ENCODE results near the gene ADCY1.

Gene ADCY1

DNA sequence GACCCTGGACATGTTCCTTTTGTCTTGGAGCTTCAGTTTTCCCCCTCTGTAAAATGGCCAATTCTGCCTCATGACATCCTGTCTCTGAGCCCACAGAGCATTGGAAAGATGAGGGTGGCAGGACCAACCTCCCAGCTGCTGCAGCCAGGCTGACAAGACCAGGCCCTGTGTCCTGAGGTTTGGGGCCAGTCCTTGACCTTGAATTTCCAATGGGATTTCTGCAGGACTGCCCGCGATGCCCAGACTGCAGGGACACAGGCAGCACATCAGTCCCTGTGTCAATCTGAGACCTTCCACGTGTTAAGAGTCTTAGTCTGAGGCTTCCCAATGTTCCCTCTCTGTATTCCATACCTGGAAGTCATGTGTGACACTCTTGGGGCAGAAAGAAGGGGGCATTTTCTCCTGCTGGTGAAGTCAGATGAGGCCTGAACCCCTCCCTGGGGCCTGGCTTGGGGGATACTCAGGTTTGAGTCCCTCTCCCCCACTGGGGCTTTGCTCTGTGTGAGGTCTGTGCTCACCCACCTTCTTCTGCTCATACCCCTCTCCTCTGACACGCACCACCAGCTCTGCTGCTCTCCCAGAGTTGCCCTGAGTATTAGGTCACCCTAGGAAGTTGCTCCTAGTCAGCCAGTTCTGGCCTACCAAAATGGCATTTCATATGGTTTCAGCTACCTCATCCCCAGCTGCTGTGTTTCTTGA lies 79.2 kb downstream of the ADCY1 start:
- DNase-seq: no peak

DNA sequence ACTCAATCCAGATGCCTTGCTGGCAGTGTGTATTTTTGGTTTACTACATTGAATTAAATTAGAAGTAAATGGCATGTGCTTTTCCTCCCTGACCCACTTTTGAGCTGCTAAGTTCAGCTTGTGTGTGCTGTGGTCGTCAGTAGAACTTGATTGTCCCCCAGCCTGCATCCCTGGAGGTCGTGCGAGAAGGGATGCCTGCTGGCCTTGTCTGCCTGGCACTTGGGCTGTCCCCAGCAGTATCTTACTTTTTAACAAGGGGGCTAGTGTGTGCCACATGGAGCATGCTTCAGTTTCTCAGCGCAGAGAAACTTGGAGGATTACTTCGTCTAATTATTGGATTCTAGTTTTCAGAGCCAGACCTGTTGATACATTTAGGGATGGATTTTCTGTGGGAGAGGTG lies 80.2 kb downstream of the ADCY1 start:
- no peak for DNase-seq

DNA sequence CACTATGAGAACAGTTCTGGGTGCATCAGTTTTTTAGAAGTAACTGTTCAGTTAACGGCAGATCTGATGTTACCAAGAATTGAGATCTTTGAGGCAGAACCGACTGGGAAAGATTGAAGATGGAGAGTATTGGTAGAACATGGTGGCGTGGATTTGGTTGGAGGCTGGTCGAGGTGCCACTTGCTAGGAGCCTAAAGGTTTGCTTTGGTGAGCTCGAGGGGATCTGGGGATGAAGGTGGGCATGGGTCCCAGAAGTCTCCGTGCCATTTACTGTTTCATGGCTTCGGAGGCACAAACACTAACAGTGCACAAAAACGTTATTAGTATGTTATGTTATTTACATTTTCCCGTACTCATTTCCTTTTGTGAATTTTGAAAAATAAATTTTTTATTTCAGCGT lies 81.4 kb downstream of the ADCY1 start:
- DNase-seq: no peak

DNA sequence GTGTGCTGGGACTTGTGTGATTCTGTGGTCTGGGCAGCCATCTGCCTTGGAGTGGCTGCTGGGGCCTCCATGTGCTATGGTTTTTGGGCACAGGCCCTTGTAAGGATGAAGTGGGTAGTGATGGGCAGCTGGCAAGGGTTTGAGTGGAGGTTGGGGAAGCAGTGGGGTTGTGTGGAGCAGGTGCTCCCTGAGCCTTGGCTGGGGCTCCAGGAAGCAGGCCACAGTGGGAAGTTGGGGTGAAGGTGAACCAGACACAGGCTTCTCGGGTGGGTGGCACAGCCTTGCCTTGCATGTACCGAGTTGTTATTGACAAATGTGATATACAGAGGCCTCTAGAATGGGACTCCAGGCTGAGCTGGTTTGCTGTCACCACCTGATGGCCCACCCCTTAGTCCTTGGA lies 82.3 kb downstream of the ADCY1 start:
- DNase-seq: no peak

DNA sequence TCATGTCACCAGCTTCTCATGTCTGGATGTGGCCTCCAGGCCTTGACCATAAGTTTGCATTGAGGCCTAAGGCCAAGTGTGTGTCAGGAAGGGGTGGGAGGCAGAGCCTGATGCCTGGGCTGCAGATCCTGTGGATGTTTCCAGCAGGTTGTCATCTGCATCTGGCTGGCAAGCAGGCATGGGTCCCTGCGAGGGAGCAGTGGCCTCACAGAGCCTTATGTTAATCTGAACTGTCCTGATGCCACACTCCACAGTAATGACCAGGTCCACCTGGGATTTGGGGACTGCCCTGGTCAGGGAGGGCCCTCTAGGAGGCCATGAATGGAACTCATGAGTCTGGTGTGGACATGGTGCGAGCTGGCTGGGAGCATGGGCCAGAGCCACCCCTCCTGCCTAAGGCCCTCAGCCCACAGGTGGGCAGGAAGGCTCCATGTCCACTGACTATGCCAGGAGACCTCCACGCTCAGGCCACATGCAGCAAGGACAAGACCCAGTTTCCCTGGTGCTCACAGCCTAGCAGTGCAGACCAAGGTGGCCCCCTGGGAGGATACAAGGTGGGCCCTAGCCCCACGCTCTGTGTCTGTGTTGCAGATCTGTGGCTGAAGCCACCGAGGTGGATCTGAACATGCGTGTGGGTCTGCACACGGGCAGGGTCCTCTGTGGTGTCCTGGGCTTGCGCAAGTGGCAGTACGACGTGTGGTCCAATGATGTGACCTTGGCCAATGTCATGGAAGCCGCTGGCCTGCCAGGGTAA lies 83.1 kb downstream of the ADCY1 start:
- DNase-seq: no peak

DNA sequence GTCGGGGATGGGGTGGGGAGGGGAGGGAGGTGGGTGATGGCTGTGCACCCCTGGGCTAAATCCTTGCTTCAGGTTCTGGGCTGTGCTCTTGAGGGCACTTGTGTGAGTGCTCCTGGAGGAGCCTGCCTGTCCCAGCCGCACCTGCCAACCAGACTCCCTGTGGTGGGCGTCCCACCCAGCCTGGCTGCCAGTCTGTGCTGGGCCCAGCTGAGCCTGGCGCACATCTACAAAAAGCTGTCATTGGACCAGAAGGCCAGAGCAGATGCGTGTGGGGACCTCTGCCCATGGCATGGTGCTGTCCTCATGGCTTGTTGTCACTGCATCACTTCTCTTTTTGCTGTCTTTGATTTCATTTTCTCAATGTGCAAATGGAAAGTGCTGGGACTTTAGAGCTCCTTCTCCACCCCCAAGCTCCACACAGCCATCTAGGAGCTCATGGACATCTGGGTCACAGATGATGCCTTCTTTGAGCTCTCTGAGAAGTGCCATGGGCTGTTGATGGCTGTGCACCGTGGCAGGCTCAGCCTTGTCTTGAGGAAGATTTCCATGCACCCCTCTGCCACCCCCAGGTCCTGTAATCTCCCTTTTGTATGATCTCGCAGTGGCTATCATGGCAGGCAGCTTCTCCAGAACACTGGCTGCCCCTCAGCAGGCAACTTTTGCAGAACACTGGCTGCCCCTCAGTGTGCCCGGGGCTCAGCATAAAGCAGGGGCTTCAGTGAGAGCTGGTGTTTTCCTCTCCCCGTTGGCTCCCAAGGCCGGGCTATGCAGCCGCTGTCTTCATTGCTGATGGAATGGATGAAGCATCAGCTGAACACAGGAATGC lies 83.9 kb downstream of the ADCY1 start:
- no peak for DNase-seq

DNA sequence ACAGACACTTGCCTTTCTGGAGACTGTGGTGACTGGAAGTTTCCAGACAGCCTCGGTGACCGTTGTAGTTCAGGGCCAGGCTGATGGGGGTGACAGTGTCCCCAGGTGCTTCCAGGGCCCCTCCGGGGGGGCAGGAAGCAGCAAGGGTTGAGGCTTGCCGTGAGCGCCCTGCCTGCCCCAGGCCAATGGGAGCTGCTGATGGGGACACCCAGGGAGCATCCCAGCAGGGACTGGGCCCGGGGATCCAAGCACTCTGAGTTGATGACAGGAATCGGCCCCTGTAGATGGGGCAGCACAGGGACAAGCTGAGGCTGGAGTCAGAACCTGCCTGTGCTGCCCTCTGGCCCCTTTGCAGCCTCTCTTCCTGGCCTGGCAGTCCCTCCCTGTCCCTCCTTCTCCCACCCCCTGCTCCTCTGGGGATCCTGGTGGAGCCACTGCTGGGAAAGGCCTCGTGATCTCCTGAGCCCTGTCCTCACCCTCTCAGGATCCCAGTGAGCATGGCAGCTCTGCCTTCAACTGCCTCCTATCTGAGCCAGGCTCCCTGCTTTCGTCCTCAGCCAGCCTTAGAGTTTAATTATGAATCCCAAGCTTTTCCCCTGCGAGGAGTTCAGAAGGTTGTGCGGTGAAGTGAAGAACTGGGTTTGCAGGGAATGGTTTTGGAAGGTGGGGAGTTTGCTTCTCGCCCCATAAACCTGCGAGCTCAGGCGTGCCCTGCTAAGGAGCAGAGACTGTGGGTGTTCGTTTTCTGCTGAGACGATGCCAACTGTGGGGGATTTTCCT lies 84.7 kb downstream of the ADCY1 start:
- DNase-seq: no peak

DNA sequence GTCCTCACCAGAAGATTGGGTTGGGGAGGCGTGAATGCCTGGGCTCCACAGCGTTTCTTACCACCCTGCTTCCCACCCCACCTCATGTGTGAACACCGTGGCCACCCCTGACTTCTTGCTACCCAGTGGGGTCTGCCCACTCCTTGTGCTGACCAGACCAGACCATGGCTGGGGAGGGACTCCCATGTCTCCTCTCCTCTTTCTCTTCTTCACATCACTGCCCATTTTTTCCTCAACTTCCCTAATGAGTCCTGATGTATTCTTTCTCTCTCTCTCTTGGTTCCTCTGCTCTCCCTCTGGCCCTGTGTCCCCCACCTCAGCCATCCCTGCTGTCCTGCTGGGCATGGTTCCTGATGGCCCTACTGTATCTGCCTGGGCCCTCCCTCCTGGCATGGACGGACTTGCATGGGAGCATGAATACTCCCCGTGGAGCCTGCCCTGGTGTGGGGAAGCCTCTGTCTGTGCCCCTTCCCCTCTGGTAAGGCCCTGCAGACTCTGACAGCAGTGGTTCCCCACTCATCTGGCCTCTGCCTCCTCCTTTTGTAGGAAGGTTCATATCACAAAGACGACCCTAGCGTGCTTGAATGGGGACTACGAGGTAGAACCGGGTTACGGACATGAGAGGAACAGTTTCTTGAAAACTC lies 85.5 kb downstream of the ADCY1 start:
- DNase-seq: no peak

DNA sequence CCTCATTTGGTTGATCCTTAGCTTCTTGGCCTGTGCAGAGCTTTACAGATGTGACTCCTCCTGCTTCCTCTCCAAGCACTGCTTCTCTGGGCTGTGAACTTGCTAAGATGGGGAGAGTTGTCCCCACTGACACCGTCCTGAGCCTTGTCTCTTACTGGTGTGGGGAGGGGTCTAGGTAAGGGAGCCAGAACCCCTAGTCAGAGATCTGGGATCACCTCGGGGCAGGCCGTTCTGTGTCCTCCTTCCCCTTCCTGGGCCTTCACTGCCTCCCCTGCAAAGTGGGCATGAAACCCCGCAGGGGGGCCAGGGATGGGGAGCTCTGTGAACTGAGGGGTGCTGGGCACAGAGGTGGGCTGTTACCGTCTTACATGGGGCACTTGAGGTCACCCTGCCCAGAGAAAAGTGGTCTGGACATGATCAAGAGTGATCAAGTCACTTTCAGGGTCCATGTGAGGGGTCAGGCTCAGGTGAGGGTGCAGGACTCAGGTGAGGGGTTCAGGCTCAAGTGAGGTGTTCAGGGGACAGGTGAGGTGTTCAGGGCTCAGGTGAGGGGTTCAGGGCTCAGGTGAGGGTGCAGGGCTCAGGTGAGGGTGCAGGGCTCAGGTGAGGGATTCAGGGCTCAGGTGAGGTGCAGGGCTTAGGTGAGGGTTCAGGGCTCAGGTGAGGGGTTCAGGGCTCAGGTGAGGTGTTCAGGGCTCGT lies 86.2 kb downstream of the ADCY1 start:
- DNase-seq: no peak

DNA sequence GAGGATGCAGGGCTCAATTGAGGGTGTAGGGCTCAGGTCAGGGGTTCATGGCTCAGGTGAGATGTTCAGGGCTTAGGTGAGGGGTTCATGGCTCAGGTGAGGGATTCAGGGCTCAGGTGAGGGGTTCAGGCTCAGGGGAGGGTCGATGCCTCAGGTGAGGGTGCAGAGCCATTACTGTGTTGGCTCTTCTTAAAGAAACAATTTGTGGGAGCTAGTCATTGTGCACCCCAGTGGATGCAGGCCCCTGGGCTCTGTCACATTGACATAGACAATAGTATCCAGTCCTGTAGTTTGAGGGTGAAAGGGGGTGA lies 86.7 kb downstream of the ADCY1 start:
- DNase-seq: no peak

DNA sequence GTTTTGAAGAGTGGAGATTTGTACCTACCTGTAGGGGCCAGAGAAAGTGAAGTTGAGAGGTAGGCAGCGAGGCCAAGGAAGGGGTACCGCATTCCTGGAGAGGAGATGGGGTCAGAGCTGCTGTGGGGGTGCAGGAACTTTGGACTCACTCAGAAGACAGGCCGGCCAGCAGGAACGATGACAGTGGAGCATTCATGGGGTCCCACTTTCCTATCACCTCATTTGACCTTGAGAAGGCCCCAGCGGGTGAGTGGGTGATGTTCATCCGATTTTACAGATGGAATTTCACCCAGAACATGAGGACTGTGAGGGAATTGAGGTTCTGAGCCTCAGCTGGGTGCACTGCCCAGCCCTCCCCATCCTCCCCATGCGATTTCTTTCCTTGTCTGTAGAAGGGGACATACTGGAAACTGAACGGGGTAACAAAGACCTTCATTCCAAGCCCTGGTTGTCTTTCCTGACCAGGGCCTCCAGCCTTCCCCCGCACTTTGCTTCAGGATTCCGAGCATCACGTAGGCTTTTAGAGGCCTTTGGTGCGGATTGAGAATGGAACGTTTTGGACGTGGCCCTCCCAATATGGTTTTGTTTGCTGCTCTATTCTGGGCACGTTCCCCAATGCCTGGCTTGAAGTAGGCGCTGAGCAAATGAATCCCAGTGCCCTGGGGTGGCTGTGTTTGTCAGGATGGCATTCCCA lies 87.3 kb downstream of the ADCY1 start:
- DNase-seq: no peak

DNA sequence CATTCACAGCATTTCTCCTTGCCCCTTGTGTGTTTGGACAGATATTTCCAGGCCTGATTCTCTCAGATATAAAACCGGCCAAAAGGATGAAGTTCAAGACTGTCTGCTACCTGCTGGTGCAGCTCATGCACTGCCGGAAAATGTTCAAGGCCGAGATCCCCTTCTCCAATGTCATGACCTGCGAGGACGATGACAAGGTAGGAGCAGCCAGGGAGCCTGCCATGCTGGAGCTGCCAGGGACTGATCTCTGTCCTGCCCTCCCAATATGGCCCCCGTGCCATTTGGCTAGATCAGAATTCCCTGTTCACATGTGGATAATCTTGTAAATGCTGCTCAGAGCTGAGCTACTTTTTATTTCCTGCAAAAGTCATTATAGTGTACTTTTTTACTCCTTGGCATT lies 87.8 kb downstream of the ADCY1 start:
- DNase-seq: no peak

DNA sequence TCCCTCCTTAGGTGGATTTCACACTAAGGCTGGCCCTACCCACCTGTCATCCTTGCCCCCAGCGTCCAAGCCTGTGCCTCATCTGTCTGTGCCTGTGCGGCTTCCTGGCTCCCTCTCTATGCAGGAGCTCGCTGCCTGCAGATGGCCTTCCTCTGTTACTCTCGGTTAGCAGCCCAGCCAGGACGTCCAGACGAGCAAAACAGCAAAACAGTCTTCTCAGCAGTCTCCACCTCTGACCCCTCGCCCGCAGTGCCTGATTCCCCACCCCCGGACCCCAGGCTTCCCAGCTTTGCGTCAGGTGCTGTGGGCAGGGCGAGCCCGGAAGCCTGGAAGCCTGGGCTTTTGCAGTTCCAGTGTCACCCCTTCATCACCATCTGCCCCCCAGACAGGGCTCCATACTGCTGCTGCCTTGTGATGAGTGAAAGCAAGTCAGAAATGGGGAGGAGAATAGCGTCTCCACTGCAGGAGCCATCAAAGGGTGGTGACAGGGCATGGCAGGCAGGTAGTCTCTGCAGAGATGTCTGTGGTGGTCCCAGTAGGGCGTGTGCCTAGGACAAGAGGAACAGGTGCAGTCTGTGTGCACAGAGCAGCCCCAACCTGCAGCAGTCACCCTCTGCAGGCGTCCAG lies 88.5 kb downstream of the ADCY1 start:
- DNase-seq: no peak

DNA sequence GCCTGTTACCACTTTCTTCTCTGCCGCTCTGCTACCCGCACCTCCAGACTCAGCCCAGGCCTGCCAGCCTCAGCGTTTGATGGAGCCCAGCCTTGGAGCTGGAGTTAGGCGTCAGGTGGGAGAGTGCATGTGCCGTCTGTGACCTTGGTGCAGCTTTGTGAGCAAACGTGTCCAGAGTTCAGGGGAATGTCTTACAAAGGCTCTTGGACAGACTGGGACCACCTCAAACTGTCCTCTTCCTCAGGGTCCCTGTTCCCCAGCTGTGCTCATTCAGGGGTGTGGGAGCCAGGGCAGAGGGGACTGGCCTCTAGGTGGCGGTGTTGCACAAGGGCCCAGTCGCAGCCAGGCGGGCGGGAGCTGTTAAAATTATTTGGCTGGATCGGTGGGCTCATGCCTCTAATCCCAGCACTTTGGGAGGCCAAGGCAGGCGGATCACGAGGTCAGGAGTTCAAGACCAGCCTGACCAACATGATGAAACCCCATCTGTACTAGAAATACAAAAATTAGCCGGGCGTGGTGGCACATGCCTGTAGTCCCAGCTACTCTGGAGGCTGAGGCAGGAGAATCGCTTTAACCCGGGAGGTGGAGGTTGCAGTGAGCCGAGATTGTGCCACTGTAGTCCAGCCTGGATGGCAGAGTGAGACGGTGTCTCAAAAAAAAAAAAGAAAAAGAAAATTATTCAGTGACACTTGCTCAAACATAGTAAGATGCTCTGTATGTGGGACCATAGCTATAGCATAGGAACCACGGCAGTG lies 89.2 kb downstream of the ADCY1 start:
- DNase-seq: peak; percentile 70

DNA sequence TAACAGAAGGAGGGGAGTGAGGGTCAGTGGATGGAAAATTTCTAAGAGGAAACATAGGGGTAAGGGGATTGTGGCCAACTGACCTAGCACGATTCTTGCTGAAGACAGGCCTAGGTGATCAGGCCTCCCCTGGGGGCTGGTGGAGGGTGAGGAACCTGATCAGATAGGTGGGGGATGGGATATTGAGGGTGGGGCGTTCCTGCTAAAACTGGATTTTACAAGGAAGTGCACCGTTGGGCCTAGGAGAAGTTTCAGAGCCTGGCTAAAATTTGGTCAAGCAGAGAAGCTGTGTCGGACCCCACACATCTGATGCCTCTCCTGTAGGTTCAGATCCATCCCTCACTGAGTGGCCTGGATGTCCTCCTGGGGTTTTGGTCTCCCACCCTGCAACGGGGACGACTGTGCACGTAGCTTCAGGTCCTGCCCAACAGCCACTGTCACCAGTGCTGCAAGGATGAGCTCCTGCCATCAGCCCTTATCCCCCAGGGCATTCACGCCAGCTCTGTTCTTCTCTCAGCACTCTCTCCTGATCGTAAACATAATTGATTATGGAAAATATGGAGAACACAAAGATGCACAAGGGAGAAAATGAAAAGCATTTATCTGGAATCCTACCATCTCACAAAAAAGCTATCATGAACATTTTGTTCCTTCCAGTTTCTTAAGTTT lies 89.9 kb downstream of the ADCY1 start:
- DNase-seq: no peak

DNA sequence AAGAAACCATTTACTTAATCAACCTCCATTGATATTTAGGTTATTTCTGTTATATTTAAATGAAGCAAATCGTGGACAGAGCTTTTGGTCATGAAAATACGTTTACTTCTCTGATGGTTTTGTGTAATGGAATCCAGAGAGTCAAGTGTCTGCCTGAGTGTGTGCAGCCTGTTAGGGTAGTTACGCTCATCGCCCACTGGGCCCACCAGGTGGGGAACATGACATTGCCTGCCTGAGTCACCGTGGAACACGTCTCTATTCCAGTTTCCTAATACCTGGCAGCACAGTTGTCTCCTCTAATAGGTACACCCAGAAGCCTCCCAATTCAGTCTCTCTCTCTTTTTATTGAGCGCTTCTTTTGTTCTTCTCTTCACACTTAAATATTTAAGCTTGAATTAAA lies 91.0 kb downstream of the ADCY1 start:
- no peak for DNase-seq

DNA sequence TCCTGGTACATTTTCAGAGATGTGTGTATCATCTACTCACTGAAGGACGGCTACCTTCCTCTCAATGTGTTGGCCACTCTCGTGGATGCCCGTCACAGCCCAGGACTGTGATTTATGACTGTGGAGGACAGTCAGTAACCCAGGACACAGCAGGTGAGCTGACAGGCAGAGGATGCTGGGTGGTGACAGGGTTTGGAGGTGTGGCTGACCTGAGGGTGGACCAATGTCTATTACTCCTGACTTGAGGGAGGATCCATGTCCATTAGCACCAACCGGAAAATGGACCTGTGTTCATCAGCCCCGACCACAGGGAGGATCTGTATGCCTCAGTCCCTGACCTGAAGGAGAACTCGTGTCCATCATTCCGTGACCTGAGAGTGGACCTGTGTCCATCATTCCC lies 96.1 kb downstream of the ADCY1 start:
- no peak for DNase-seq

DNA sequence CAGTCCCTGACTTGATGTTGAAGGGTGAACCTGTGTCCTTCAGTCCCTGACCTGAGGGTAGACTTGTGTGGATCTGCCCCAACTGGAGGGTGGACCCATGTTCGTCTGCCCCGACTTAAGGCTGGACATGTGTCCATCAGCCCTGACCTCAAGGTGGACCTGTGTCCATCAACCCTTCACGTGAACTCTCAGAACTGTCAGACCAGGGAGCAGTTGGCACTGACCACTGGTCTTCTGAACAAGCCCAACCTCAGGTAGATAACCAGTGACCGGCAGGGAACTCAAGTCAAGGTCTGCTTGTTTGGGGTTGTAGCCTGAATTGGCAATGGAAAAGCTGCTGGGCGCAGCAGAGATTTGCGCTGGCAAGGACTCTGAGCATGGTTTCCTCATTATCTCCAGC lies 96.5 kb downstream of the ADCY1 start:
- no peak for DNase-seq

DNA sequence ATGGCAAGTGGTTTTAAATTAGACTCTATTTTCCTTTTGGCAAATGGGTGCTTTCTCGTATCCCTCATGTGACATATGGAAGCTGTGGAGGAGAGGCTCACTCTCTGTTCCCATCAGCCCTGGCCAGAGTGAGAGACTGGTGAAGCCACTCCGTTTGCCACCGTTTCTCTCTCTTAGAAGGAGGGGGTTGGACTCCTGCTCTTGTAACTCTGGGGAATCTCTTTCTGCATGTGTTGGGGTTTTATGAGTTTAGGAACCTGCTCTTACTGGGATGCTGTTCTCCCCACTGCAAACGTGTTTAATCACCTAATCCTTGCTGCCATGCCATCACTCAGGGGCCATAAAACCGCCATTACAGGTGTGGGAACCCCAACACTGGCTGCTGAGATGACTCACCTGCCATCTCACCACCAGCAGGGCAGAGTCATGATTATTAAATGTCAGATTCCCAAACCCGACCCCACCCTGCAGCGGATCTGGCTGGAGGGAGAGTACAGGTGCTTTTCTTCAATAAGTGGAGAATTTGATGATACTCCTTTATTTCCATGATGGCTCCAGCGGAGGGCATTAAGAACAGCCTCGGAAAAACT lies 103.2 kb downstream of the ADCY1 start:
- no peak for DNase-seq

Data from hematopoietic multipotent progenitor cell treated with erythropoietin and hydrocortisone succinate and interleukin-3 and kit ligand, for 6 days (in vitro differentiated cells).